IMR-90 (cell line): ENCODE results near the gene PLXNA4. TPM values are rescaled to one million over a fixed set of nuclear protein-coding genes. Genes with fewer than 3 reads are reported as not detected.

ENCODE experiments used
- ATAC-seq: fragments of 200-7000 bp; cut with Tn5 transposase; 2 replicates; pipeline ENCODE4 v1.9.1; 2020; ENCODE audit warnings: low read depth, mild to moderate bottlenecking, moderate library complexity
- BruUV-seq: library from RNA; stranded (reverse); fragments of 400-500 nt; replicated peaks from 2 replicates; lab custom pipeline; 2021; lab: Mats Ljungman, UMichigan
- CTCF ChIA-PET: fragments of 300-600 bp; formaldehyde crosslinking; extraction: SDS; loops from one replicate; lab custom pipeline; 2021; ENCODE audit warnings: antibody characterized with exemption; lab: Yijun Ruan, JAX
- POLR2A ChIA-PET: fragments of 300-600 bp; sonication (Branson Sonifier 250); formaldehyde crosslinking; loops from one replicate; lab custom pipeline; 2022; ENCODE audit warnings: antibody characterized with exemption; ENCODE audit not compliant: unreplicated experiment; lab: Charles Lee
- DNase-seq: peaks from one replicate; pipeline ENCODE4 v3.0.0; 2013
- H2AFZ ChIP-seq: replicated peaks from 2 replicates; pipeline ENCODE3; 2013; ENCODE audit warnings: low read length, mild to moderate bottlenecking; ENCODE audit not compliant: poor library complexity
- H2AK5ac ChIP-seq: 2 replicates; pipeline ENCODE4 v1.6.1; 2013; ENCODE audit warnings: low read depth, low read length, inconsistent platforms
- H2AK9ac ChIP-seq: replicated peaks from 2 replicates; pipeline ENCODE3; 2013; ENCODE audit warnings: mild to moderate bottlenecking, low read depth, low read length, moderate library complexity; ENCODE audit not compliant: poor library complexity
- H2BK120ac ChIP-seq: 2 replicates; pipeline ENCODE4 v1.6.1; 2013; ENCODE audit warnings: low read depth, low read length, inconsistent platforms
- H2BK15ac ChIP-seq: 3 replicates; pipeline ENCODE4 v1.6.1; 2013; ENCODE audit warnings: low read depth, low read length, inconsistent platforms
- H2BK20ac ChIP-seq: 2 replicates; pipeline ENCODE4 v1.6.1; 2013; ENCODE audit warnings: low read depth, mild to moderate bottlenecking, inconsistent platforms, low read length, moderate library complexity
- H2BK5ac ChIP-seq: 2 replicates; pipeline ENCODE4 v1.6.1; 2013; ENCODE audit warnings: mild to moderate bottlenecking, low read depth, low read length, inconsistent platforms; ENCODE audit not compliant: poor library complexity, severe bottlenecking
- H3K14ac ChIP-seq: replicated peaks from 2 replicates; pipeline ENCODE4 v1.6.1; 2013; ENCODE audit warnings: low read depth, low read length, inconsistent platforms
- H3K18ac ChIP-seq: 2 replicates; pipeline ENCODE4 v1.6.1; 2013; ENCODE audit warnings: low read depth, low read length, control low read depth
- H3K23ac ChIP-seq: 2 replicates; pipeline ENCODE4 v1.6.1; 2013; ENCODE audit warnings: low read depth, low read length, inconsistent platforms
- H3K27ac ChIP-seq: 2 replicates; pipeline ENCODE4 v1.5.1; 2013; ENCODE audit warnings: mild to moderate bottlenecking, control low read depth, low read length; ENCODE audit not compliant: insufficient read depth
- H3K27me3 ChIP-seq: 2 replicates; pipeline ENCODE4 v1.6.1; 2013; ENCODE audit warnings: low read length; ENCODE audit not compliant: control insufficient read depth, insufficient read depth
- H3K36me3 ChIP-seq: 2 replicates; pipeline ENCODE4 v1.6.1; 2013; ENCODE audit warnings: low read length, mixed read lengths; ENCODE audit not compliant: control insufficient read depth, insufficient read depth
- H3K4ac ChIP-seq: 2 replicates; pipeline ENCODE4 v1.6.1; 2013; ENCODE audit warnings: low read depth, low read length, inconsistent platforms
- H3K4me1 ChIP-seq: 2 replicates; pipeline ENCODE4 v1.6.1; 2013; ENCODE audit warnings: low read length, mixed read lengths; ENCODE audit not compliant: control insufficient read depth, insufficient read depth
- H3K4me2 ChIP-seq: 2 replicates; pipeline ENCODE4 v1.6.1; 2013; ENCODE audit warnings: low read depth, mild to moderate bottlenecking, control low read depth, low read length, moderate library complexity
- H3K4me3 ChIP-seq: 2 replicates; pipeline ENCODE4 v1.5.1; 2013; ENCODE audit warnings: low read depth, mild to moderate bottlenecking, control low read depth, low read length, moderate library complexity; ENCODE audit not compliant: insufficient read depth
- H3K56ac ChIP-seq: 2 replicates; pipeline ENCODE4 v1.6.1; 2013; ENCODE audit warnings: low read length, inconsistent platforms; ENCODE audit not compliant: insufficient read depth; ENCODE audit errors: extremely low read depth
- H3K79me1 ChIP-seq, 2 experiments: 2 replicates each; pipeline ENCODE4 v1.6.1; 2013; ENCODE audit warnings: low read length in 2 of 2, inconsistent platforms in 1 of 2, low read depth in 1 of 2
- H3K9ac ChIP-seq: 2 replicates; pipeline ENCODE4 v1.6.1; 2013; ENCODE audit warnings: low read depth, low read length, control low read depth
- H3K9me1 ChIP-seq: 2 replicates; pipeline ENCODE4 v1.6.1; 2013; ENCODE audit warnings: low read length, inconsistent platforms; ENCODE audit not compliant: insufficient read depth
- H3K9me3 ChIP-seq: 2 replicates; pipeline ENCODE4 v1.6.1; 2013; ENCODE audit warnings: low read length; ENCODE audit not compliant: control insufficient read depth, insufficient read depth
- H4K20me1 ChIP-seq: 2 replicates; pipeline ENCODE4 v1.6.1; 2013; ENCODE audit warnings: low read length, inconsistent platforms; ENCODE audit not compliant: insufficient read depth
- H4K5ac ChIP-seq: 2 replicates; pipeline ENCODE4 v1.6.1; 2013; ENCODE audit warnings: mild to moderate bottlenecking, low read depth, low read length, control low read depth
- H4K8ac ChIP-seq, 2 experiments: 2 replicates each; pipeline ENCODE4 v1.6.1; 2013; ENCODE audit warnings: low read depth in 2 of 2, low read length in 2 of 2, control low read depth in 1 of 2, inconsistent platforms in 1 of 2
- H4K91ac ChIP-seq: 2 replicates; pipeline ENCODE4 v1.6.1; 2013; ENCODE audit warnings: low read depth, low read length, inconsistent platforms; ENCODE audit not compliant: insufficient read depth
- CHD1 ChIP-seq: IDR thresholded peaks from 2 replicates; pipeline ENCODE4 v1.6.1; 2012; ENCODE audit warnings: low read depth, low read length, improper control_type of control experiment
- CTCF ChIP-seq: conservative IDR thresholded peaks from 2 replicates; pipeline ENCODE4 v1.5.1; 2012; ENCODE audit warnings: mild to moderate bottlenecking, low read depth, low read length, improper control_type of control experiment
- MAFK ChIP-seq: IDR thresholded peaks from 2 replicates; pipeline ENCODE4 v1.6.1; 2012; ENCODE audit warnings: low read depth, low read length, improper control_type of control experiment
- NFE2L2 ChIP-seq: fragments of 150-350 bp; IDR thresholded peaks from 2 replicates; pipeline ENCODE4 v1.6.1; 2016; ENCODE audit warnings: low read depth, mild to moderate bottlenecking, low read length
- RCOR1 ChIP-seq: IDR thresholded peaks from 2 replicates; pipeline ENCODE4 v1.6.1; 2012; ENCODE audit warnings: mild to moderate bottlenecking, low read length, improper control_type of control experiment; ENCODE audit not compliant: insufficient replicate concordance
- RFX5 ChIP-seq: IDR thresholded peaks from 2 replicates; pipeline ENCODE4 v1.8.0; 2012; ENCODE audit warnings: low read depth, mild to moderate bottlenecking, low read length, moderate library complexity
- WGBS, 2 experiments: methylation state at CpG; one replicate each; pipeline versions ENCODE4 v1.1.5 to v1.1.7; 2013; ENCODE audit warnings: missing lambda C conversion rate in 2 of 2; ENCODE audit not compliant: insufficient read length in 1 of 2; ENCODE audit errors: extremely low coverage in 2 of 2; 5-methylcytosine and 5-hydroxymethylcytosine counted together
- dilution Hi-C: fragments of 300-500 bp; cut with HindIII; formaldehyde crosslinking; loops from one replicate; pipeline ENCODE4 v1.14.3; 2018; ENCODE audit warnings: low sequenced_read_pairs; ENCODE audit not compliant: unreplicated experiment
- in situ Hi-C: fragments of 300-500 bp; cut with MboI; formaldehyde crosslinking; loops from 3 replicates; pipeline ENCODE4 v1.14.3; 2019; ENCODE audit warnings: low sequenced_read_pairs, inconsistent platforms, mixed read lengths
- intact Hi-C: fragments of 100-400 bp; cut with micrococcal nuclease; formaldehyde crosslinking; loops from 2 replicates; pipeline ENCODE4 v1.10.0; 2022
- polyA plus RNA-seq, 3 experiments: library from polyadenylated mRNA; depleted of rRNA; stranded (reverse); fragments of >200 nt; gene quantifications; 2 replicates each; pipeline ENCODE4 v1.2.3, GENCODE V29; 2012; ENCODE audit warnings: low replicate concordance in 1 of 3
- total RNA-seq: library from RNA; depleted of rRNA; stranded (reverse); fragments of >200 nt; gene quantifications from 2 replicates; pipeline ENCODE4 v1.2.3, GENCODE V29; 2012
- TF ChIP-seq, protein P1 (sequence below): fragments of 150-350 bp; IDR thresholded peaks from 2 replicates; pipeline ENCODE4 v1.6.1; 2016; ENCODE audit warnings: low read depth, mild to moderate bottlenecking, low read length, moderate library complexity, borderline replicate concordance

PLXNA4 gene
- total and polyA plus RNA-seq, 2 of the 4 experiments (the other 2 are of a cell fraction) = under 0.01 TPM

DNA sequence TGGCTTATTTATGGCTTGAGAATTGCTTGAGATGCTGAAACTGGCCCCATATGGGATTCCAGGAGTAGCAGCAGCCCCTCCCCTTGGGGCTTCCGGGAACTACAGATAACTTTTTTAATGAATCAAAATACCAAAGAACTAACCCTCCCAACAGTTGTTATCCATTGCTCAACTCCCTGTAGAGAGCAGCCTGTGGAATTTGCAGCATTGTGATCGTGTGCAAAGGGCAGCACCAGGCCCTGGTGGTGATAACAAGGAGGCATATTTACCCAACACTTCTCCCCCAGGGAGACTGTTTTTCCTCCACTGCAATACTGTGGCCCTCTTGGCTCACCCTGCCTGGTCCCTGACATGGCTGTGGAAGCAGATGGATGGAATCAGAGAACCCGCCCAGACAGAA, 196.2 kb downstream of the PLXNA4 start:
- CTCF ChIA-PET = no interaction called here
- no CpG with 5 or more reads among the region's 3 CpGs for WGBS, 2 experiments
- no peak overlapping the region for H3K14ac ChIP-seq
- H3K27me3 ChIP-seq = no peaks in the 10 kb centered on the region
- H2AK5ac ChIP-seq = no peak overlapping the region
- no peak overlapping the region for H4K5ac ChIP-seq
- no peaks in the 10 kb centered on the region for H3K9me1 ChIP-seq
- no peak overlapping the region for H3K4ac ChIP-seq
- H2BK5ac ChIP-seq = no peak overlapping the region
- H4K20me1 ChIP-seq = no peaks in the 10 kb centered on the region
- H4K8ac ChIP-seq = no peak overlapping the region
- ATAC-seq = no peak
- no peak overlapping the region for H2AFZ ChIP-seq
- no peak overlapping the region for H4K91ac ChIP-seq
- in situ Hi-C loops (no loop called here), intact Hi-C loops (no loop called here), dilution Hi-C loops (no loop called here)
- no peak overlapping the region for H2BK15ac ChIP-seq
- no peak overlapping the region for H2AK9ac ChIP-seq
- no peak overlapping the region for H3K56ac ChIP-seq
- no peaks in the 10 kb centered on the region for H3K79me1 ChIP-seq
- DNase-seq = no peak
- H3K18ac ChIP-seq = no peak overlapping the region
- POLR2A ChIA-PET = no interaction called here
- H3K27ac ChIP-seq = no peak overlapping the region
- no peaks in the 10 kb centered on the region for H3K4me1 ChIP-seq
- no peak overlapping the region for H3K4me2 ChIP-seq
- no peak overlapping the region for H2BK120ac ChIP-seq
- no peak overlapping the region for H3K9ac ChIP-seq
- no peak overlapping the region for H3K23ac ChIP-seq
- no TSS peak for BruUV-seq
- no peak for TF ChIP-seq RCOR1
- TF ChIP-seq NFE2L2 = no peak
- TF ChIP-seq, protein P1, sequence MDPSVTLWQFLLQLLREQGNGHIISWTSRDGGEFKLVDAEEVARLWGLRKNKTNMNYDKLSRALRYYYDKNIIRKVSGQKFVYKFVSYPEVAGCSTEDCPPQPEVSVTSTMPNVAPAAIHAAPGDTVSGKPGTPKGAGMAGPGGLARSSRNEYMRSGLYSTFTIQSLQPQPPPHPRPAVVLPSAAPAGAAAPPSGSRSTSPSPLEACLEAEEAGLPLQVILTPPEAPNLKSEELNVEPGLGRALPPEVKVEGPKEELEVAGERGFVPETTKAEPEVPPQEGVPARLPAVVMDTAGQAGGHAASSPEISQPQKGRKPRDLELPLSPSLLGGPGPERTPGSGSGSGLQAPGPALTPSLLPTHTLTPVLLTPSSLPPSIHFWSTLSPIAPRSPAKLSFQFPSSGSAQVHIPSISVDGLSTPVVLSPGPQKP = no peak
- TF ChIP-seq RFX5 = no peak
- no peak for TF ChIP-seq CTCF
- no peak for TF ChIP-seq MAFK
- TF ChIP-seq CHD1 = no peak
- H3K36me3 ChIP-seq = no peaks in the 10 kb centered on the region
- no peaks in the 10 kb centered on the region for H3K9me3 ChIP-seq
- no peak overlapping the region for H2BK20ac ChIP-seq
- H3K4me3 ChIP-seq = no peak overlapping the region
